ENCODE results near the gene TMEM117. TPM values are rescaled to one million over a fixed set of nuclear protein-coding genes. Genes with fewer than 3 reads are reported as not detected.
A peak's percentile ranks its signal among the peaks of the same experiment; 100 is the strongest.

Gene TMEM117
- total RNA-seq, 2 experiments from 2014 or later, result 1.4 to 2.1 TPM

DNA sequence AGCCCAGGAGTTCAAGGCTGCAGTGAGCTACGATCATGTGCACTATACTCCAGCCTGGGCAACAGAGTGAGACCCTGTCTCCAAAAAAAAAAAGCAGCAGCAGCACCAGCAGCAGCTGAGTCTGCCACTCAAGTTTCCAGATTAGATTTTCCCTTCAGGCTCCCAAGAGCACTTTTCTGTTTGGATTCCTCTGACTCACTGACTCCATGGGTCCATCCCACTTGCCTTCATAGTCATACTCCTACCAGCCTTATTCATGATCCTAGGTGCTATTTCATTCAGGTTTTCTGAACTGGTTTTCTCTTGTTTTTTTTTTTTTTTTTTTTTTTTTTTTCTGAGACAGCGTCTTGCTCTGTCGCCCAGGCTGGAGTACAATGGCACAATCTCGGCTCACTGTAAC lies 23.0 kb upstream of the TMEM117 start:
- no peak overlapping the region for H3K4me3 Mint-ChIP-seq
- no peaks in the 10 kb centered on the region for H3K36me3 Mint-ChIP-seq (ENCODE audit: low read depth)
- CTCF ChIA-PET, result no interaction called here
- no peaks in the 10 kb centered on the region for H3K9me3 Mint-ChIP-seq
- DNase-seq, result no peak
- no peak overlapping the region for H3K27ac Mint-ChIP-seq
- H3K4me1 Mint-ChIP-seq (ENCODE audit: low read depth), result peaks cover 27% of the 10 kb centered on the region
- H3K27me3 Mint-ChIP-seq (ENCODE audit: low read depth), result no peaks in the 10 kb centered on the region
- intact Hi-C loops (cut with micrococcal nuclease), result no loop called here

DNA sequence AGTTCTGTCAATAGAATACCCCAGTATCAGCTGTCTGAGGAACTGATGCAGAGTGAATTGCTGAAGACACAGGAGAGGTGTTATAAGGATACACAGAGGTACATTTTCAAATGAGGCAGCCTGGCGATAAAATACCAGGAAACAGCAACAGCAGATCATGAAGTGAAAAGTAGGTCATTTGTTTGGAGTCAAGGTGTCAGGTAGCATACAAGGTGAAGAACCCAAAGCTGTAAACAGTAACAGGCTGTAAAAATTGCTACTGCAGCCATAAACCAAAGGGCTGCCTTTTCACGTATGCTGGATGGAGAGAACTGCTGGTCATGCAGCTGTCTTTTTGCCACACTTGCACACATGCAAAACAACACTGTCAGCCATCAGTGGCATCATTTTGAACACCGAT lies 20.5 kb upstream of the TMEM117 start:
- intact Hi-C loops (cut with micrococcal nuclease), result no loop called here
- no peak overlapping the region for H3K27ac Mint-ChIP-seq
- H3K36me3 Mint-ChIP-seq (ENCODE audit: low read depth), result no peaks in the 10 kb centered on the region
- peaks cover 19% of the 10 kb centered on the region for H3K4me1 Mint-ChIP-seq (ENCODE audit: low read depth)
- H3K4me3 Mint-ChIP-seq, result no peak overlapping the region
- CTCF ChIA-PET, result interaction anchor here (0.7 kb wide), 1 partner anchor 11 kb away, joined by 3 read pairs; no protein-coding TSS in a partner anchor
- no peak for DNase-seq
- H3K9me3 Mint-ChIP-seq, result no peaks in the 10 kb centered on the region
- no peaks in the 10 kb centered on the region for H3K27me3 Mint-ChIP-seq (ENCODE audit: low read depth)

DNA sequence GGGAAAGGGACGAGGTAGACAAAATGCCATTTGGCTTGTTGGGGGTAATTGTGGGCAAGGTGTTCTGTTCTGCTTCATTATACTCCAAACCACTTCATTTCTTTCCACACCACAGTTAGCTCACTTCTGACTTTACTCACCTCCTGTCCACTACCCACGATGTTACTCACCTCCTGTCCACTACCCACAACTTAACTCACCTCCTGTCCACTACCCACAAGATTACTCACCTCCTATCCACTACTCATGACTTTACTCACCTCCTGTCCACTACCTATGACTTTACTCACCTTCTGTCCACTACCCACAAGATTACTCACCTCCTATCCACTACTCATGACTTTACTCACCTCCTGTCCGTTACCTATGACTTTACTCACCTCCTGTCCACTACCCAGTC lies 19.7 kb upstream of the TMEM117 start:
- CTCF ChIA-PET, result interaction anchor here (0.6 kb wide), 1 partner anchor 1304 kb away, joined by 4 read pairs; no protein-coding TSS in a partner anchor
- H3K4me3 Mint-ChIP-seq, result no peak overlapping the region

DNA sequence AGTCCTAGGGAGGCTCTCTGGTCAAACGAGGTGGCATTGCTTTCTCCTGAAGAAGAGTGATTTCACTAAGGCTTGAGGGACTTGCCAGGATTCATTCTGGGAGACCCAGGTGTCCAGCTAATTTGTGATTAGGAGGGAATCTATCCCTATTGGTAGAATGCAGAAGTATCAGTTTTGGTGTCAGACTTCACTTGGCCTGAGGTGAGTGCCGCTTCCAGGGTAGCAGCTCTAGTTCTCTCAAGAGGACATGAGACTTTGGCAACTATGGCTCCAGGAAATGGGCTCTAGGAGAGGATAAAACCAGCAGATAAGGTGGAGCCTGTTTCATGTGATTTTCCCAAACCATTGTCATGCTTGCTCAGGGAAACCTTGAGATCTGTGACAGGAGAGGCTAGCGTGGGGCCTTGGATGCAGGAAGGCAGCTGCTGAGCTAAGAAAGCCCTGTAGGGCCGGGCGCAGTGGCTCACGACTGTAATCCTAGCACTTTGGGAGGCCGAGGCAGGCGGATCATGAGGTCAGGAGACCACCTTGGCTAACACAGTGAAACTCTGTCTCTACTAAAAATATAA lies 11.6 kb upstream of the TMEM117 start:
- DNase-seq, result no peak
- Mint-ChIP-seq H3K9me3 (no peaks in the 10 kb centered on the region), H3K27ac (no peak overlapping the region), H3K27me3 (ENCODE audit: low read depth) (no peaks in the 10 kb centered on the region), H3K36me3 (ENCODE audit: low read depth) (no peaks in the 10 kb centered on the region), H3K4me3 (no peak overlapping the region), H3K4me1 (ENCODE audit: low read depth) (no peaks in the 10 kb centered on the region)
- intact Hi-C loops (cut with micrococcal nuclease), result no loop called here
- CTCF ChIA-PET, result interaction anchor here (0.7 kb wide), 1 partner anchor 65 kb away, joined by 3 read pairs; the partner anchor contains the start of gene IRAK4

More for the DNA sequence above, 19.7 kb upstream of the TMEM117 start:
- Mint-ChIP-seq H3K36me3 (ENCODE audit: low read depth) (no peaks in the 10 kb centered on the region), H3K9me3 (no peaks in the 10 kb centered on the region), H3K27me3 (ENCODE audit: low read depth) (no peaks in the 10 kb centered on the region), H3K27ac (no peak overlapping the region), H3K4me1 (ENCODE audit: low read depth) (peaks cover 15% of the 10 kb centered on the region)
- intact Hi-C loops (cut with micrococcal nuclease), result no loop called here
- no peak for DNase-seq

DNA sequence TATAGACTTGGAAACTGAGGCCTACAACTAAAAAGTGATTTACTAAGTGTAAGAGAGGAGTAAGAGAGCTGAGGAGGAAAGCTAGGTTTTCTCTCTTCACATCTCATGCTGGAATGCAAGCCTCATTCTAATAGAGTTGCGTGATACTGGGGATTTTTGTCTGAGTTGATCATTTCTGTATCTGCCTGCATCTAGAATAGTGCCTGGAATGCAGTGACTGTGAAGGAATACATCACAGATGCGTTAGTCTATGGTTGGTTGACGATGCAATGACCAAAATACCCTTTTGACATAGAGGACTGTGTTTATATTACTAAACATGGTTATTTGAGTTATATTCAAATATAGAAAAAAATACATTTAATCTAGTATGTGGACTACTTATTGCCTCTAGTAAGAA lies 9.2 kb upstream of the TMEM117 start:
- CTCF ChIA-PET, result interaction anchor here (0.9 to 1.0 kb wide), 2 partner anchors 13 to 56 kb away, joined by 3 read pairs; no protein-coding TSS in a partner anchor
- no peak overlapping the region for H3K4me3 Mint-ChIP-seq
- H3K36me3 Mint-ChIP-seq (ENCODE audit: low read depth), result no peaks in the 10 kb centered on the region
- no peak for DNase-seq
- H3K27ac Mint-ChIP-seq, result no peak overlapping the region
- no peaks in the 10 kb centered on the region for H3K27me3 Mint-ChIP-seq (ENCODE audit: low read depth)
- intact Hi-C loops (cut with micrococcal nuclease), result no loop called here
- H3K9me3 Mint-ChIP-seq, result no peaks in the 10 kb centered on the region
- H3K4me1 Mint-ChIP-seq (ENCODE audit: low read depth), result peaks cover 3% of the 10 kb centered on the region

DNA sequence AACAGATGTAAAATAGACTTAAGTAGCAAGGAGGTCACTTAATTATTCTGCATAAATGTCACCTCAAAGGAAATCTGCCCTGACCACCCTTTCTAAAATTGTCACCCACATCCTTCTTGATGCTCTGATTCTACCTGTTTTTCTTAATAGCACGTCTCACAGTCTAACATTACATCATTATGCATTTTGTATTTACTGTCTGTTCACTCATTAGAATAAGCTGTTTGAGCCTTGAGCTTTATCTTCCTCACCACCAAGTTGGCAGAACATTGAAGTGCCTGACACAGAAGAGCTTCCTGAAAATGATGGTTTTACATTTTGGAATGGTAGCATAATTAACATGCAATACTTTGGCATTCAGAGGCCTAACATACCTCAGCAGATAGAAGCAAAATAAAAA lies 8.8 kb upstream of the TMEM117 start:
- peaks cover 7% of the 10 kb centered on the region for H3K4me1 Mint-ChIP-seq (ENCODE audit: low read depth)
- no peak overlapping the region for H3K4me3 Mint-ChIP-seq
- H3K36me3 Mint-ChIP-seq (ENCODE audit: low read depth), result no peaks in the 10 kb centered on the region
- no peaks in the 10 kb centered on the region for H3K9me3 Mint-ChIP-seq
- intact Hi-C loops (cut with micrococcal nuclease), result no loop called here
- no peak for DNase-seq
- H3K27me3 Mint-ChIP-seq (ENCODE audit: low read depth), result no peaks in the 10 kb centered on the region
- no peak overlapping the region for H3K27ac Mint-ChIP-seq
- CTCF ChIA-PET, result interaction anchor here (0.9 kb wide), 1 partner anchor 56 kb away, joined by 3 read pairs; no protein-coding TSS in a partner anchor

DNA sequence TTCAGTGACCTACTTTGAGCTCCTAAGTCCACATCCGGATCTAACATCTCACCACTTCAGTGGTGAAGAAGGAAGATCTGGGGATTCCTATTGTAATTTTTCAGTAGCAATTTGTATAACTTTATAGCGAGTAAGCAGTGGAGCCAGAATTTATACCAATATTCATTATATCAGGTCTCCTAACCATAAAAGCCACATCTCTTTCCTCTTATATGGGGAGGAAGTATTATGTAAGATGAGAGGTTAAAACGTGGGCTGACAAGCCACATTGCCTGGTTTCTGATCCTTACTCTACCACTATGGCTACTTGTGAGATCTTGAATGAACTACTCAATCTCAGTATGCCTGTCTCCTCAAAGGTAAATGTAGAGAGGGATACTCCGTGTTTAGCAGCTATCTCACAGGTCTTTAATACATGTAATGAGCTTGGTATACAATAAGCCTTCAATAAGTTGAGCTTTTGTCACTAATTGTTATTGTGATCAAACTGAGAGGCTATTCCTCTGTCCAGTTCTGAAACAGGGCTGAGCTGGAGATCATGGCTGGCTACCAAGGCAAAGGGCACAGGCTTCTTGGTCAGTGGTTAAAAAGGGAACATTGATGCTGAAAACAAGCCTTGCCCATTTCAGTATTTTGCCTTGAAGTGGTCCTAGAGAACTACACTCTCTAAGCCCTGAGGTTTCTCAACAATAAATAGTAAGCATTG lies 3.3 kb upstream of the TMEM117 start:
- Mint-ChIP-seq H3K4me1 (ENCODE audit: low read depth) (peaks cover 30% of the 10 kb centered on the region), H3K27me3 (ENCODE audit: low read depth) (no peaks in the 10 kb centered on the region), H3K27ac (no peak overlapping the region), H3K4me3 (no peak overlapping the region), H3K36me3 (ENCODE audit: low read depth) (no peaks in the 10 kb centered on the region), H3K9me3 (no peaks in the 10 kb centered on the region)
- CTCF ChIA-PET, result interaction anchor here (0.6 to 2.0 kb wide), 4 partner anchors 26 to 1136 kb away, joined by 3 to 7 read pairs (median 4); partner anchors contain the start of gene TWF1
- DNase-seq, result no peak
- intact Hi-C loops (cut with micrococcal nuclease), result loop anchor here (1.0 to 10.0 kb wide), 3 partner anchors 27 to 1012 kb away; partner anchors contain the start of genes IRAK4 and PUS7L

DNA sequence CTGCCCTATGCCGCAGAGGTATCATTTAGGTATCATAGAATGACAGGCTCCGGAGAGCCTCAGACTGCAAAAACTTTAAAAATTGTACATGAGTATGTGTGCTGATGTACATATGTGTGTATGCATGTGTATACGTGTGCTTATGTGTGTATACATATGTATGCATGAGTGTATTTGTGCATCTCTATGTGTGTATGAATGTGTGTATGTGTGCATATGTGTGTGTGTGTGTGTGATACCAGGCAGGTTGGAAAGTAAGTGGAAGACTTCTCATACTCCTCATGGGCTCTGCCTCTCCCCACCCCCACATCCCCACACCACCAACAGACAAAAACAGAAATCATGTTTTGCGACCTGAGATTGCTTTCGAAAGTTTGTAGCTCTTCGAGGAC lies 621 bp upstream of the TMEM117 start:
- no peaks in the 10 kb centered on the region for H3K9me3 Mint-ChIP-seq
- peaks cover 42% of the 10 kb centered on the region for H3K4me1 Mint-ChIP-seq (ENCODE audit: low read depth)
- intact Hi-C loops (cut with micrococcal nuclease), result loop anchor here (2.0 to 10.0 kb wide), 2 partner anchors 48 to 1010 kb away; no protein-coding TSS in a partner anchor
- DNase-seq, result peak; percentile 23
- no peaks in the 10 kb centered on the region for H3K27me3 Mint-ChIP-seq (ENCODE audit: low read depth)
- H3K27ac Mint-ChIP-seq, result peak overlapping the region; percentile 66
- H3K36me3 Mint-ChIP-seq (ENCODE audit: low read depth), result no peaks in the 10 kb centered on the region
- H3K4me3 Mint-ChIP-seq, result peak overlapping the region; percentile 72
- CTCF ChIA-PET, result interaction anchor here (1.5 kb wide), 1 partner anchor 76 kb away, joined by 4 read pairs; no protein-coding TSS in a partner anchor

DNA sequence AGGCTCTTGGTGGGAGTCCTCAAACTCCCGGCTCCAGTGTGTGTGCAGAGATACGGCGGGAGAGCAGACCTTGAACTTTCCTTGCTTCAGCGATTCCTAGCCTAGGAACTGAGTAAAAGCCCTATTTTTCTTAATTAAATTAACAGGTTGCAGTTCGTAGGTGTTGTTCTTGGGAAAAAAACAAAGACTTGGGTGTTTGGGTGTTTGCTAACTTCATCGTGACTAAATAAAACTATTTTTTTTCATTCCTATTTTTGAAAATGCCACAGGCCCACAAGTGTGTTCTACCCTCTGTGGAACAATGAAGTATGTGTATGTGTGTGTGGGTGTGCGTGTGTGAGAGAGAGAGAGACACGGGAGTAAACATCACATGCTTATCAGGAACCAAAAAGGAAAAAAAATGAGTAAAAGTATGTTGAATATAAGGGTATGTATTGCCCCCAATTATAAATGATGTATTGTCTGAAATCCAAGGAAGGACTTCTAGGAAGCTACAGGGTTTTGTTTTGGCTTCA lies 651 bp downstream of the TMEM117 start:
- H3K9me3 Mint-ChIP-seq, result no peaks in the 10 kb centered on the region
- H3K27ac Mint-ChIP-seq, result peak overlapping the region; percentile 62
- intact Hi-C loops (cut with micrococcal nuclease), result loop anchor here (1.0 to 10.0 kb wide), 3 partner anchors 30 to 1008 kb away; partner anchors contain the start of gene TWF1
- CTCF ChIA-PET, result no interaction called here
- no peak for DNase-seq
- no peaks in the 10 kb centered on the region for H3K27me3 Mint-ChIP-seq (ENCODE audit: low read depth)
- no peaks in the 10 kb centered on the region for H3K36me3 Mint-ChIP-seq (ENCODE audit: low read depth)
- H3K4me3 Mint-ChIP-seq, result peak overlapping the region; percentile 71
- peaks cover 40% of the 10 kb centered on the region for H3K4me1 Mint-ChIP-seq (ENCODE audit: low read depth)

DNA sequence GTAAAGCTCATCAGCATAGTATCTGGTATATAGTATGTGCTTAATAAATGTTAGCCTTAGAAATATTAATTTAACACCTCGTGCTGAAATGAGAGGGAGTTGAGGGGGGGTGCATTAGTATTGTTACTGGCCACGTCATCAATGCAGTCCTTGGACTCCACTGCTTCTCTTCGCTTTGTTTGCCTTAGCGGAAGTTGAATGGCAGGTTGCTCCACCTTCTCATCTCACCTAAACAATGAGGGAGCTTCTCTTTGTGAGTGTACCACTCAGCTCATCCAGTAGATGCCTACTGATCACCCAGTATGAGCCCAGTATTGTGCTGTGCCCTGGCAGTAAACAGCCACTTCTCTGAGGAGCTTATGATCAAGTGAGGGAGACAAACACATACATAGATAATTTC lies 4.5 kb downstream of the TMEM117 start:
- Mint-ChIP-seq H3K27ac (no peak overlapping the region), H3K9me3 (no peaks in the 10 kb centered on the region), H3K36me3 (ENCODE audit: low read depth) (peaks cover 2% of the 10 kb centered on the region), H3K4me1 (ENCODE audit: low read depth) (peaks cover 18% of the 10 kb centered on the region), H3K4me3 (no peak overlapping the region), H3K27me3 (ENCODE audit: low read depth) (no peaks in the 10 kb centered on the region)
- no peak for DNase-seq
- intact Hi-C loops (cut with micrococcal nuclease), result no loop called here
- CTCF ChIA-PET, result interaction anchor here (0.6 kb wide), 1 partner anchor 87 kb away, joined by 3 read pairs; no protein-coding TSS in a partner anchor

DNA sequence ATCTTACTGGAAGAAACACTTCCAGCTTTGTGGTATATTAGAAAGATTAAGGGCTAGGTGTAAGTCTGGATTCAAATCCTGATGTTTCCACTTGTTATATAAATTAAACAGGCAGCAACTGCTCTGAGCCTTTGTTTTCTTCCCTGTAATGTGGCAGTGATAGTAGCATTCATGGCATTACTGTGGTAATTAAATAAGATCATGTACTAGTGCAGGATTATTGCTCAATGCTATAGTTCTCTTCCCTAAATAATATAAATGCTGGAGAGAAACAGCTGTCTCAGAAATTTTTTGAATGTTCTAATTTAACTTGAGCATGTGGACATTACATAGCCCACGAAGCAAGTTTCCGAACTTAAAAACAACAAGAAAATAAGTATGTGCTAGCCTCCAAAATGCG lies 5.4 kb downstream of the TMEM117 start:
- Mint-ChIP-seq H3K27ac (no peak overlapping the region), H3K4me3 (no peak overlapping the region), H3K4me1 (ENCODE audit: low read depth) (peaks cover 18% of the 10 kb centered on the region), H3K27me3 (ENCODE audit: low read depth) (no peaks in the 10 kb centered on the region), H3K9me3 (no peaks in the 10 kb centered on the region), H3K36me3 (ENCODE audit: low read depth) (peaks cover 8% of the 10 kb centered on the region)
- intact Hi-C loops (cut with micrococcal nuclease), result no loop called here
- no peak for DNase-seq
- CTCF ChIA-PET, result interaction anchor here (0.6 kb wide), 1 partner anchor 88 kb away, joined by 3 read pairs; no protein-coding TSS in a partner anchor

DNA sequence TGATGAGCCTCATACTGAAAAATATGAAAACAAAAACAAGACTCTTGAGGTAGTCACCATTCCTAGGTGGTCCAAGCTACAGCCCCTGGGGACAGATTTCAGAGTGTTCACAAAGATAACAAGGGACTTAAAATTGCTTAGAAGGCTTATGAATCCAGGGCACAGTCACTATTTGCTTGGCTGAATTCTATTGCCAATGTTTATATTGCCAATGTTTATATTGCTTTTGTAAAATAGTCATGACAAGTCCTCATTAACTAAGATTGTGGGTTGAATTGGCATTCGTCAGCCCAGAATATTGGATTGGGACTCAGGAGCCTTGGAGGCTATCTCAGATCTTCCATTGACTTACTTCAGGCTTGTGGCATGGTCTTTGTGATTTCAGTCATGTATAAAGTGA lies 6.4 kb downstream of the TMEM117 start:
- peaks cover 13% of the 10 kb centered on the region for H3K4me1 Mint-ChIP-seq (ENCODE audit: low read depth)
- H3K27me3 Mint-ChIP-seq (ENCODE audit: low read depth), result no peaks in the 10 kb centered on the region
- no peak overlapping the region for H3K27ac Mint-ChIP-seq
- CTCF ChIA-PET, result no interaction called here
- peaks cover 12% of the 10 kb centered on the region for H3K36me3 Mint-ChIP-seq (ENCODE audit: low read depth)
- no peak overlapping the region for H3K4me3 Mint-ChIP-seq
- intact Hi-C loops (cut with micrococcal nuclease), result no loop called here
- no peak for DNase-seq
- peaks cover 3% of the 10 kb centered on the region for H3K9me3 Mint-ChIP-seq

All from activated naive CD4-positive, alpha-beta T cell treated with anti-CD3 and anti-CD28 coated beads for 36 hours (primary cell).